Endodermal cell (in vitro differentiated cells): ENCODE results near the gene MLN. TPM values are rescaled to one million over a fixed set of nuclear protein-coding genes. Genes with fewer than 3 reads are reported as not detected.

Experiments used
- DNase-seq: peaks from one replicate; pipeline ENCODE4 v3.0.0-alpha.2; 2017
- H3K27ac ChIP-seq: 2 replicates; pipeline ENCODE4 v1.5.1; 2013; ENCODE audit warnings: mild to moderate bottlenecking, low read depth, low read length, moderate library complexity
- H3K27me3 ChIP-seq: 2 replicates; pipeline ENCODE4 v1.6.1; 2013; ENCODE audit warnings: mild to moderate bottlenecking, low read length, moderate library complexity; ENCODE audit not compliant: insufficient read depth, control insufficient read depth, poor library complexity, severe bottlenecking
- H3K36me3 ChIP-seq: 2 replicates; pipeline ENCODE4 v1.7.0; 2013; ENCODE audit warnings: mild to moderate bottlenecking, low read length, moderate library complexity; ENCODE audit not compliant: control insufficient read depth, insufficient read depth
- H3K4me1 ChIP-seq: one replicate; pipeline ENCODE4 v1.7.0; 2013; ENCODE audit warnings: low read length; ENCODE audit not compliant: control insufficient read depth, insufficient read depth
- H3K4me3 ChIP-seq: 2 replicates; pipeline ENCODE4 v1.5.1; 2013; ENCODE audit warnings: mild to moderate bottlenecking, low read length, moderate library complexity
- H3K9ac ChIP-seq: 2 replicates; pipeline ENCODE4 v1.6.1; 2013; ENCODE audit warnings: mild to moderate bottlenecking, low read length, moderate library complexity; ENCODE audit not compliant: poor library complexity, severe bottlenecking; ENCODE audit errors: extremely low read depth
- H3K9me3 ChIP-seq: 2 replicates; pipeline ENCODE4 v1.6.1; 2013; ENCODE audit warnings: mild to moderate bottlenecking, low read length, moderate library complexity; ENCODE audit not compliant: control insufficient read depth
- H3K27ac Mint-ChIP-seq: 2 replicates; pipeline ENCODE4 v1.8.0; 2020; ENCODE audit warnings: mixed read lengths
- H3K27me3 Mint-ChIP-seq: 2 replicates; pipeline ENCODE4 v1.8.0; 2021; ENCODE audit warnings: mild to moderate bottlenecking, mixed read lengths; ENCODE audit not compliant: insufficient read depth
- H3K36me3 Mint-ChIP-seq: 2 replicates; pipeline ENCODE4 v1.8.0; 2020; ENCODE audit warnings: low read depth, mixed read lengths
- H3K4me1 Mint-ChIP-seq: 2 replicates; pipeline ENCODE4 v1.8.0; 2020; ENCODE audit warnings: mixed read lengths
- H3K4me3 Mint-ChIP-seq: 2 replicates; pipeline ENCODE4 v1.8.0; 2020; ENCODE audit warnings: mild to moderate bottlenecking, moderate library complexity, mixed read lengths
- H3K9me3 Mint-ChIP-seq: 2 replicates; pipeline ENCODE4 v1.8.0; 2020; ENCODE audit warnings: mild to moderate bottlenecking, mixed read lengths
- CTCF ChIP-seq: fragments of 200-600 bp; sonication (generic); conservative IDR thresholded peaks from 2 replicates; pipeline ENCODE4 v1.5.0; 2021; ENCODE audit warnings: antibody characterized with exemption, mild to moderate bottlenecking
- WGBS, 2 experiments: methylation state at CpG; one replicate each; pipeline versions ENCODE4 v1.1.5 to v1.1.7; 2013; ENCODE audit warnings: missing lambda C conversion rate in 2 of 2, mixed read lengths in 1 of 2; ENCODE audit not compliant: insufficient coverage in 1 of 2, insufficient read length in 1 of 2; 5-methylcytosine and 5-hydroxymethylcytosine counted together
- total RNA-seq, 2 donors: library from RNA; stranded (reverse); fragmentation: NEBNext Ultra II Directional in 1 of 2; extraction: Animal tissue kit (Norgen Biotek cat#: 25700) in 1 of 2; gene quantifications; 2 replicates in 1 of 2; 3 replicates in 1 of 2; pipeline ENCODE4 v1.2.1, GENCODE V29; 2021

MLN gene
- total RNA-seq, 2 donors from 2014 or later = not detected

DNA sequence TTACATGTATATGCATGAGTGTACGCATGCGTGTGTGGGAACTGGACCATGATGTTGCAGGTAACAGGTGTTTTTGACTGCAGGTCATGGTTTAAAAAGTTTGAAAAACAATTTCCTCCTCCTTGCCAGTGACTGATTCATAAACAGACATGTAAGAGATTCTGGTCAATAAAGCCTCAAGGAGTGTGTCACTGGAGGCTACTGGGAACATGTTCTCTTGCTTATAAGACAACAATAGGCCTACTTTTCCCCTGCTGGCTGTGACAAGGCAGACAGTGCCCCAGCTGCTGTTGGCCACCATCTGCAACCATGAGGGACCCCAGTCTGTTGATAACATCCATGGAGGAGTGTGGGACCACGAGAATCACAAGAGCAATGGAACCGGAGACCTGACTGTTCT, 27.6 kb downstream of the MLN start:
- H3K27me3 Mint-ChIP-seq = no peaks in the 10 kb centered on the region
- peaks cover 69% of the 10 kb centered on the region for H3K36me3 Mint-ChIP-seq
- peaks cover 31% of the 10 kb centered on the region for H3K4me1 ChIP-seq
- H3K4me3 ChIP-seq = no peak overlapping the region
- H3K9ac ChIP-seq = no peak overlapping the region
- no peaks in the 10 kb centered on the region for H3K9me3 ChIP-seq
- H3K27ac Mint-ChIP-seq = peak overlapping the region; percentile 21
- WGBS, 2 experiments = 96% methylated on average over 4 of the region's 4 CpGs
- H3K4me1 Mint-ChIP-seq = peaks cover 57% of the 10 kb centered on the region
- H3K36me3 ChIP-seq = peaks cover 77% of the 10 kb centered on the region
- no peaks in the 10 kb centered on the region for H3K27me3 ChIP-seq
- H3K9me3 Mint-ChIP-seq = no peaks in the 10 kb centered on the region
- no peak for DNase-seq
- no peak overlapping the region for H3K4me3 Mint-ChIP-seq
- no peak overlapping the region for H3K27ac ChIP-seq
- TF ChIP-seq CTCF = no peak

DNA sequence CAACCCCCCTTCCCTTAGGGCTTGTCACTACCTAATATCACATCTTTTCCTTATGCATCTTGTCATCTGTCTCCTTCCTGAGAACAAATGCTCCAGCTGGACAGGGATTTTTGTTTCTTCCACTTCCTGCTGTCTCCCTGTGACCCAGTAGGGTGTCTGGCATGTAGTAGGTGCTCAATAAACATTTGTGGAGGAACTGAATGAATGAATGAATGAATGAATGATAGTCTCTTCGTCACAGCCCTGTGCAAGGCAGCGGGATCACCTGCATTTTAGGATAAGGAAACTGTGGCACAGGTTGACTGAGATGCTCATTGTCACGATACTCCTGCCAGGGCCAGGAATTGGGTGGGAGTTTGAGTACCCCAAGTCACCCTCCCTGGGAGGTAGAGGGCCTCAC, 29.0 kb downstream of the MLN start:
- DNase-seq = no peak
- TF ChIP-seq CTCF = no peak
- H3K27ac Mint-ChIP-seq = no peak overlapping the region
- Histone ChIP-seq H3K27me3 (no peaks in the 10 kb centered on the region), H3K9ac (no peak overlapping the region), H3K27ac (no peak overlapping the region), H3K9me3 (no peaks in the 10 kb centered on the region), H3K4me3 (no peak overlapping the region), H3K4me1 (peaks cover 28% of the 10 kb centered on the region), H3K36me3 (peaks cover 66% of the 10 kb centered on the region)
- H3K4me1 Mint-ChIP-seq = peaks cover 58% of the 10 kb centered on the region
- H3K4me3 Mint-ChIP-seq = no peak overlapping the region
- peaks cover 57% of the 10 kb centered on the region for H3K36me3 Mint-ChIP-seq
- 93 to 95% methylated on average over 3 of the region's 3 CpGs for WGBS, 2 experiments
- no peaks in the 10 kb centered on the region for H3K9me3 Mint-ChIP-seq
- no peaks in the 10 kb centered on the region for H3K27me3 Mint-ChIP-seq

DNA sequence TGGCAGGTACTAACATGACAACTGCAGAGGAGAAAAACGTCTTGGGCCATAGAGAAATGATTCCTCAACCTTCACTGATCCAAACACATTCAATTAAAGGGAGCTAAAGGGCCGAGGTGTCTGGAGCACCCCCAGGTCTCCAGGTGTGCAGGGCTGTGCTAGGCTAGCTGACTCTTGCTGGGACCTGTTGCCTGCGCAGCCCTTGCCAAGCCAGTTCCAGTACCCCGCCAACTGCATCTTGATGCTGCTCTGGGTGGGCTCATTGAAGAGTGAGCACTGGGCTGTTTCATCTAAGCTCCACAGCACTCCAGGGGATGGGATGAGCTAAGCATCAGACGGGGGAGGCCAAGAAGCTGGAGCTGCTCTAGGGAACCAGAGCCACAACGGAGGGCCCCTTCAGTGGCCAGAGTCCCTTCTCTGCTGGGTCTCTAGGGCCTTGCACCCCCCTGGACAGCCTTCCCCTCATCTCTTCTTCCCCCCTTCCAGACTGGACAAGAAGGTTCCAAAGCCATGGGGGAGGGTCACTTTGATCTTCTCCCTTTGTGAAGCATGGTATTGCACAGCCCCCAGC, 30.8 kb downstream of the MLN start:
- Histone ChIP-seq H3K27me3 (no peaks in the 10 kb centered on the region), H3K4me3 (no peak overlapping the region), H3K36me3 (peaks cover 53% of the 10 kb centered on the region), H3K9me3 (no peaks in the 10 kb centered on the region), H3K4me1 (peaks cover 14% of the 10 kb centered on the region), H3K27ac (no peak overlapping the region), H3K9ac (no peak overlapping the region)
- Mint-ChIP-seq H3K27ac (no peak overlapping the region), H3K9me3 (no peaks in the 10 kb centered on the region), H3K27me3 (peaks cover 2% of the 10 kb centered on the region), H3K4me3 (no peak overlapping the region), H3K4me1 (peaks cover 41% of the 10 kb centered on the region), H3K36me3 (peaks cover 47% of the 10 kb centered on the region)
- DNase-seq = no peak
- no peak for TF ChIP-seq CTCF
- 82 to 89% methylated on average over 5 to 6 of the region's 6 CpGs for WGBS, 2 experiments
